NCI-H1105 (cell line): ENCODE data around the gene RHEB.

Source experiments
- DNase-seq: peaks from one replicate; lab custom pipeline; 2025; lab: John Stamatoyannopoulos, UW

Gene RHEB

DNA sequence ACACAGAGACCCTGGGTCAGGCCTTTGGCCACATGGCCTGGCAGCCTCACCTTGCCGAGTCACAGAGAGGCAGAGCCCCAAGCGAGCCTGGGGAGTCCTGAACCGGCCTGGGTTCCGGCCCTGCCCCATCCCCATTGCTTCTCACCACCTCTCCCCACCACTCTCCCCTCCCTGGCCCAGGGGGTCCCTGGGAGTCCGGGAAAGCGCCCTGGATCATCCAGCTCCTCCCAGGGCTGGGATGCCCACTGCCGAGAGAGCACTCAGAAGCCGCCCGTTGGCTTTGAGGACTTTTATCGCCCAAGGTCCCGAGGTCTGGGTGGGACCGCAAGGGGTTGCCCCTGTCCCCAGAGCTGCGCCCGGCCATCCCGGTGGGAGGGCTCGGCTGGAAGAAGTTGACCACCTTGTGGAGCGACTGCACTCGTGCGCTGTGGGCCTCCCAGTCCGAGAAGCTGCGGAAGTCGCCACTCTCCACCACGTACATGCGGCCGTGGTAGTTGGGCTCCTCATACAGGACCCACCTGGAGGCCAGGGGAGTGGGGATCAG is 87.9 kb downstream of the RHEB start:
- no peak for DNase-seq

DNA sequence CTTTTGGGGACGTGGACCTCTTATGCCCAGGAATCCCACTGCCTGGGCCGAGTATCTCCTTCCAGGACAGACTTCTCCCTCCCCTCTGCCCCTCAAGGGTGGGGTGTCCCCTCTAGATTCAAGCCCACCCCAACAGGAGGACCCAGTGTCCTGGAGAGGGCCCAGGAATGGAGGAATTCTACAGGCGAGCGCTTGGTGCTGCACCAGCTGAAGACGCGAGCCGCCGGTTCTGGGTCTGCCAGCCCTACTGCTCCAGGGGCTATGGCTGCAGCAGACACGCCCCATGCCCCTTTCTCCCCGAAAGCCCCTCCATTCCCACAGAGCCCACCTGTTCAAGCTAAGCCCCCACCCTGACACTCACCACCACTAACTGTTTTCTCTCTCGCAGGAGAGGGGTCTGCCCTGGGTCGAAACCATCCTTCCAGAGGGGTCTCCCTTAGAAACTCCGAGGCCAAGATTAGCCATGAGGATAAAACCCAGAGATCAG is 88.4 kb downstream of the RHEB start:
- no peak for DNase-seq

DNA sequence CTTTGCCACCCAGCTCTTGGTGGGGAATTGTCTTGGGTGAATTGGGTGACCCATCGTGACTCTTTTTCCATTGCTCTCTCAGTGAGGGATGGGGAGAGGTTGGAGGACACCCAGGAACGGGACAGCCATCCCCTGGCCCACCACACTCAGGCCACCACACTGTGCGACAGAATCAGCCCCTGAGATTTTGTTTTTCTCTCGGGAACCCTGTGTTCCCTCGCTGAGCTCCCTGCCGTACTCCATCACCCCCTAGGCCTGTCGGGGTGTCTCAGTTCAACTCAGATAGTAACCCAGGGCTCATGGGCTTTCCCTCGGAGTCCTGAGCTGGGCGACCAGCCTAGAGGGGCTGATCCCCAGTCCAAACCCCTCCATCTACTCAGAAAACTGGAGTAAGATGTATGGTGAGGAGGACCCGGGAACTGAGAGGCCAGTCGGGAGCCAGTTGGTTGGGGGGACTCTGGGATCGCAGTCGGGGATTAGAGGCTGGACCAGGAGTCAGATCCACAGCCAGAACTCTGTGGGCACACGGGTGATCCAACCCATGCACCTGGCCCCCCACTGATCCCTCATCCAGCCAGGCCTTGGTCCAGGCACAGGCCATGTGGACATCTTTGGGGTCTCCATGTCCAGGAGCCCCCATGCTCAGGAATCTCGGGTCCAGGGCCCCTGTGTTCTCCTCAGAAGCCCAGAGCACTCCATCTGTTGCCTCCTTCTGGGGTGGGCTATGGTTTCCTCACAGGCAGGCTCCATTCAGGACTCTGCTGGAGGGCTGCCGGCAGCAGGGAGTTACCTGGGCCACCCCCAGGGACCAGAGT is 89.1 kb downstream of the RHEB start:
- no peak for DNase-seq

DNA sequence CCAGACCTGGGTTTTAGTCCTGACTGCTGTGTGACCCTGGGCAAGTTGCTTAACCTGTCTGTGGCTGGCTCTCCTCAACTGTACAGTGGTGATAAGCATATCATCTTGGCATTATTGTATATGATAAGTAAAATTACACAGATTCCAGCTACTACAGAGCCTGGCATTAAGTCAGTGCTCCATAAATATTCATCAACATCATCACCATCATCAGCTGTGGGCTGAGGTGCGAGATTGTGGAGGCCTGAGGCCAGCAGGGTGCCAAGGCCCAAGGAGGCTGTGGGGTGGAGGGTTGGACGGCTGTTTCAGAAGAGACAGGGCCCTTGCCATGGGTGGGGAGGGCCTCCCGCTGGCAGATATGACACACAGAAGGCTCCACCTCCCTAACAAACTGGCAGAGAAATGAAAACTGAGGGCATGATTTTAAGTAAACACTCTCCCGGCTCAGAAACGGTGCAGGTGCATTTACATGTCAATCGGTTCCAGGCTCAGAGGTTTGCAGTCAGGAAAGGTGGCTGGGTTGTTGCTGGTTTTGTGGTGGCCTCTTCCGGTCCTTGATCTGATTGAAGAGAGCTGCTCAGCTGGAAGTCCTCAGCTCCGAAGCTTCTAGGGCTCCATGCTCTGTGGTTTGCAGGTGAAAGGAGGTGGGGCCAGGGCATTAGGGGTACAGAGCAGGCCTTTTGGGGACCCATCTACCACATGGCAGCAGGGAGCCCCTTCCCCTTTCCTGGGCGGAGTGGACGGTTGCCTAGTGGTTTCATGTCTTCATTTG is 89.9 kb downstream of the RHEB start:
- no peak for DNase-seq

GRCh38 chr7:151429237-151429559 is 90.5 kb downstream of the RHEB start:
- no peak for DNase-seq

DNA sequence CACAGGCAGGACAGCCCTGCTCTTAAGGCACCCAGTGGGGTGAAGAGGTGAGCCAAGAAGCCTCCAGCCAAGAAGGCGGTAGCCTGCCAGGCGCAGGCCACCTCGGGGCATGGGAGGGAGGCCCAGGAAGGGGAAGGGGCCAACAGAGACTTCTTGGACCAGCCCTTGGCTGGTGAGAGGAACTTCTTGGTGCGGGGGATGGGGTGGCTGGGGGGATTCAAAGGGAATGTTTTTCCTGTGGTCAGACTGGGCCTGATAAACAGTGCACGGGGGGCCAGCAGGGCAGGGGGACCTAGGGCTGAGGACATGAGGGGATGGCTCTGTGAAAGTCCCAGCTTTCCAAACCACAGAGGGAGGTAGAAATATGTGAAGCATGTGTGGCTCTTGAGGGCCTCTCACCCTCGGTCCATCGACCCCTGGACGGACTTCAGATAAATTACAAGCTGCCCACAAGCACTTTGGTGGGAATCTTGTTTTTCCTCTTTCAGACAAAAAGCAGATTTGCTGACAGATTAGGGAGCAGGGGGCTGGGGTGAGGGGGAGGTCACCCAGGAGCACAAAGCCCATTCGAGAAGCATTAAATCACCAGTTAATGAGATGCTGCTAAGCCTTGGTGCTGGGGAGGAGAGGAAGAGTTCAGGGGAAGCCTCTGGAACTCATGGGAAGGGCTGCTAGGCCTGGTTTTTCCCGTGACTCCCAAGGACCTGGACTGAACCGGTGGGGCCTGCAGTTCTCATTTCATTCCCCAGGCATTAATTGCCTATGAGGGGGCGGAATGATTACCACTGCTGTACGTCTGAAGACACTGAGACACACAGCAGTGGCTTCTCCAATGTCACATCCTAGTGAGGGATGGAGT is 91.1 kb downstream of the RHEB start:
- DNase-seq: no peak

DNA sequence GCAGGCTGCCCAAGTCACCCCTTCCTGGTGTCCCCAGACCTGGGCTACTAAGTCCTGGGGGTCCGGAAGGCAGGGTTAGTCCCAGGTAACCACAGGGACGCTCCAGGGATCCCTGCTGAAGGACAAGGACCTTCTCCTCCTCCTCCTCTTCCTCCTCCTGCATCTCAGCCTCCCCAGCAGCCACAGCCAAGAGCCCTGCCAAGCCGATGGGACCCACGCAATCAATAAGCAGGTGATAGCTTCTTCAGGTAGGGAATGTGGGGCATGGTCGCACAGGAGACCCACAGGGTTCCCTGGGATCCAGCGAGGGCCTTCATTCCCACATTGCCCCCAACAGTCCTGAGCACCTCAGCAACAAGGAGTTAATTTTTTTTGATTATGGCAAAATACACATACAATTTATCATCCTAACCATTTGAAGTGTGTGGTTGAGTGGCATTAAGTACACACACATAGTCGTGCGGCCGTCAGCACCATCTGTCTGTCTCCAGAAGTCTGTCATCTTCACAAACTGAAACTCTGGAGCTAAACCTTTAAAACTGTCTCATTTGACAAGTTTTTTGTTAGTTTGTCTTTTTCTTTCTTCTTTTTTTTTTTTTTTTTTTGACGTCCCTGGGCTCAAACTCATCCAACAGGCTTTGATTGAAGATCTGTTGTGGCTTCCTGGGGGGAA is 91.9 kb downstream of the RHEB start:
- DNase-seq: no peak

- DNase-seq: no peak
Observed at GRCh38 chr7:151426904-151427704, 92.6 kb downstream of the RHEB start.

DNA sequence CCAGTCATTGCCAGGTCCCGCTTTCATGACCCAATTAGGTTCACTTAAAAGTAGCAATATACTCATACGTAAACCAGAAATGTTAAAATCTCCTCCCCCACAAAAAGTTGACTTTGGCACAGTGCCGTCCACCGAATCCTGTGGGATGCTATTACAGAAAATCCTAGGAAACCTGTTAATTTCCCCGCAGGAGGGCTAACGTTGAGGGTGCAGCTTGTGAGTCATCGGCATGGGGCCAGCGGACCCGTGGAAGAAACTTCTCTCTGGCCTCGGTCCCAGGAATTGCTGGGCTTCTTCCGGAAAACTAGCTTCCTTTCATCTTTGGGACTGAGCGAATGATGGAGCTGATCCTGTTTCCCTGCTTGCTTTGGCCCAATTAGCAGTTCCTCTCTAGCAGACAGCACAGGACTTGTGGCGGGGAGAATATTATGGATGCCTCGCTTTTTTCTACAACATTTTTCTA is 93.2 kb downstream of the RHEB start:
- DNase-seq: no peak

DNA sequence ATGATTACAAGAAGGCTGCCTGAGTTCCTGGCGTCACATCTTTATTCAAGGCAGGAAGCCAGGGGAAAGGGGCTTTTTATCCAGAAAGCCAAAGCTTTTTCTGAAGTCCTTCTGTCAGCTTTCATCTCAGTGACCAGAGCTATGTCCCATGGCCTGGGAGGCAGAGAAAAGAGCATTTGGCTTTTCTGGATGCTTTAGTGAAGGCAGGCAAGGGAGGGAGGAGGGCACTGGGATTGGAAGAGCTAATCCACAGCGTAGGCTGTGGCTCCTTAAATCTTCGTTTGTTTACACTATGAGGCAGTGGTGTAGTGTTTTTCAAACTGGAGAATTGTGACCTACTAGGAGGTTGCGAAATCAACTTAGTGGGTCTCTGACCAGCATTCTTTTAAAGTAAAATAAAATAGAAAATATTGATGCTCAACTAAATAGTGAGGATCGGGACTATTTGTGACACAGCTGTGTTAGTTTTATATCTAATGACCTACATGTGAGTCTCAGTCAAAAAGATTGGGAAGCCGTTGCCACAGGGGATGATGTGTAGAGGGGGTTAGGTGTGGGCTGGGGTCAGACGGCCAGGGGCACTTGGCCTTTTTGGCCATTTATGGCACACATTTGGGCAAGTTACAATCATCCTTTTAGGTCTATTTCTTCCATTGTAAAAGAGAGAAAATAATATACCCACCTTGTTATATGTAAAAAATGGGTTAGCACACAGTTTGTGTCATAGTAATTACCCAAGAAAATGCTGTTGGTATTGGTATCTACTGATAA is 93.8 kb downstream of the RHEB start:
- DNase-seq: no peak

DNA sequence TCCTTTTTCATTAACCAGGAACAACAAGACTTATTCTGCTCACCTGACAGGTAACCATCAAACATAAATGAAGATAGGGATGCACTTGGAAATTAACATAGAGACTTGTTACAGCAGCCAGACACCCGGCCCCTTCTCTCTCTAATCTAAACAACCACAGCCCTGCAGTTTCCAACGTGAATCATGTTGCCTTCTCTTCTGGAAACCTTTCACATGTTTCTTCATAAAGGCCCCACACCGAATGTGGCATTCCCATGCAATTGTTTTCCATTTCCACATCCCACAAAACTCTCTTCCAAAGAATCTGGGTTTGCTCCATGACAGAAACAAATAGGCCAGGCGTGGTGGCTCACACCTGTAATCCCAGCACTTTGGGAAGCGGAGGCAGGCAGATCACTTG is 94.9 kb downstream of the RHEB start:
- no peak for DNase-seq

GRCh38 chr7:151423936-151424335 is 95.8 kb downstream of the RHEB start:
- no peak for DNase-seq

DNA sequence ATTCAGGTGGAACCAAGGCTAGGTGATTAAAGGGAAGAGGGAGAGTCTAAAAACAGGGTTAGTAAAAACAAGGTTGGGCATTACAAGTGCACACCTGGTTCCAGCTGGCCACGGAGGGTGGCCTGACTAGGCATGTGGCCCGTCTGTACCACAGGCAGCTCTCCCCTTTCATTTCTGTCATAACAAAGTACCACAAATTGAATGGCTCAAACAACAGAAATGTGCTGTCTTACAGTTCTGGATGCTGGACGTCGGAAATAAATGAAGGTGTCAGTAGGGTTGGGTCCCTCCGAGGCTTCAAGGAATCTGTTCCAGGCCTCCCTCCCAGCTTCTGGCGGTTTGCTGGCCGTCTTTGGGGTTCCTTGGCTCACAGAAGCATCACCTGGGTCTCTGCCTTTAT is 96.5 kb downstream of the RHEB start:
- DNase-seq: no peak

DNA sequence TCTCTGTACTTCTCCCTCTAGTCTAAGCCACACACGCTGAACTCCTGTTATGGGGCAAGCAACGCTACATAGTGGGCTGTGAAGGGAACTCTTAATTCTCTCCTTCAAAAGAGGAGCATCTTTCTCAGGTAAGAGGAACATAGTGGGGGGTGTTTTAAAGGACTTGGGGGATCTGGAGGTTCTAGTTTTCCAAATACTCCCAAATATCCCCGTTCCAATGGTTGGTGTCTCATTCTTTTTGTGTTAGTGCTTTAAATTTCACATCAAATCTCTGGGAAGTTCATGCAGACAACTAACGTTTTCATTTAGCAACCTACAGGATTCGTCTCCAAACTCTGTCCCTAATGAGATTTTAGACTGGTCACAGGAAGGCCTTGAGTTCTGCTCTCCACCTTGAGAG is 97.5 kb downstream of the RHEB start:
- DNase-seq: no peak

GRCh38 chr7:151420144-151420543 is 99.6 kb downstream of the RHEB start:
- DNase-seq: no peak

GRCh38 chr7:151416941-151417315 is 102.8 kb downstream of the RHEB start:
- no peak for DNase-seq

DNA sequence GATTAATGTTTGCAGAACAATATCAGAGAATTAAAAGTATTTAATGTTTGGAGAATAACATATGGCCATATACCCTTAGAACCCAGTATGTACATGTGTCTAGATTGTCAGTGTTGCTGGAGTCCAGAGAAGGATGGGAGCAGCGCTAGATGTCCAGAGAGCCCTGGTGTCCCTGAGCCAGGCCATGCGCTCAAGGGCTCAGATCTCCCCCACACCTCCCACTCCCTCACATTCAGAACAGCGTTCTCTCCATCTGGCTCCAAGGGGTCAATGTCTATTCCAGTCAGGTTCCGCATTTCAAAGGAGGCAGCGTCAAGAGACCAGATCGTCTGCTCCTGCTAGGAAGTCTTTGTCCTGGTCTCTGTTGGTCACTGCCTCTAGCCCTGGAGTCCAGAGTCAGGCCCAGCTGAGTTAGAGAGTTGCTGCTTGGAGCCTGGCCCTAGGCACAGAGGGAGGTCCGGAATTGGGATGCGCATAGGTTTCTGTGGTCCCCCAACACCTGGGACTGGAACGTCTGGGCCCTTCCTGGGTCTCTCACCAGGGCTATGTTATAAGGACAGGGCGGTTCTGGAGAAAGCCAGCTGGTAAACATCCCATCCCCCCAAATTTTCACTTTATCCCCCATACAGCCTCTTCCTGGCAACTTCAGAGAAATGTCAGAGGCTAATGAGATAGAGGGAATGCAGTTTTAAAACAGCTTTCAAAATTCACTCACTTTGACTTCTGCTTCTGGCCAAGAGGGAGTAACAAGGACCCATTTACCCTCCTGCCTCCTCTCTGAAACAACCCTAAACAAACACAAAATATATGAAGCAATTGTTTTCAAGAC is 103.4 kb downstream of the RHEB start:
- no peak for DNase-seq
